Right lung (tissue), 5 donors: Measurements from ENCODE around the gene DLGAP1. TPM values are rescaled to one million over a fixed set of nuclear protein-coding genes. Genes with fewer than 3 reads are reported as not detected.

Source experiments
- DNase-seq, 2 donors: peaks; one replicate each; pipeline ENCODE4 v3.0.0-alpha.2; 2013
- polyA plus RNA-seq, 5 donors: library from polyadenylated mRNA; unstranded; fragments of 120-200 nt; gene quantifications; one replicate each; pipeline versions ENCODE4 v1.2.1 to v1.2.3, GENCODE V29; 2013; ENCODE audit warnings: inconsistent platforms in 1 of 5, low replicate concordance in 1 of 5; ENCODE audit not compliant: insufficient read length in 5 of 5, insufficient read depth in 1 of 5

DLGAP1 gene
- polyA plus RNA-seq, 5 donors: 1.0 to 3.2 (median 2.0) TPM

DNA sequence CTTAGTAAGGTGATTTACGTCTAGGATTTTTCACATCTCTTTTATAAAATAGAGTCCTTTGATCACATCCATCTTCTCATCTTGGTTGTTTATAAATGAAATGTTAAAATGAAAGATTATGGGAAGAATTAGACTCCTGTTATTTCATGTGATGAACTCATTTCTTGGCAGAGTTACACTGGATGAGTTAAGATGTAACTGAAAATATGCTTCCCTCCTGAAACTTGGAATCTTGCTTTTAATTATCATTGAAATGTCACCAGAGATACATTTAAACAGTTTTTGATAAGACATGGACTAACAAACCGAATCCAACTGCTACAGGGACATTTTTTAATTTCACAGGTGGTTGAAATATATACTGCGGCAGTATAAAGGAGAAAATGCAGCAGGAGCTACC, 274.0 kb downstream of the DLGAP1 start:
- DNase-seq: no peak

DNA sequence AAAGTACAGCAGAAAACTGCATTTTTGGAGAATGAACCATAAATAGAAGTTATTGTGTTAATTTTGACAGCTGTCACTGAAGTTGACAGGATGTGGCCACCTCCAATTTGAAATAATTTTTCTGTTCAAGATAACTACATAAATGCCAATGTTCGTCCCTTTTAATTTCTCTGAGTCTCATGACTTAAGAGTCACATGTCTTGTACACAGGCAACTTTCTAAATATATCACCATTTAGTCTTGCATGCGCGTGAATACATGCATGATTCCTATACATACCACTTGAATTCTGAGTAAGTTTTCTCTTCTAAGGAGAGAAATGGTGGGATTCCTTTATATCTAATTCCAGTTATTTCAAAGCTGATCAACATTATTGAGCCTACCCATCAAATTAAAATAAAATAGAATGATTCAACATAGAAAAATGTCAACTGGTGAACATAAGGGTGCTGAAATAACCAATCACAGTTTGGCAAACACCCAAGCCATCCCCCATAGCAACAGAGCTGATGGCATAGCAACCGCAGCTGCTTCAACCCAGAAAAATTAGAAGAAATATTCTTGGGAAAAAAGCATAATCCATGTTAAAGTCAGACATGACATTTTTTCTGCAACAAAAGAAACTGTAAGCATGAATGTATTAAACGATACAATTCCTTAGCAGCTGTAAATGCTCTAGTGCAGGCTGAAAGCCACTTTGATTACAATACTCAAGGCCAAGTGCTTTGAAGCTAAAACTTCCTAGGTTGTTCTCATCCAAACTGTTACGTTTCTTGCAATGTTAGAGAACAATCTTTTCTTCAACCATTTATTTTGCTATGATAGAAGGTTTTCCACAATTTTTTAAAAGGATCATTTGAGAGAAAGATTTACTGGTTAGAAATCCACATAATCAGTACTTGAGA, 282.7 kb downstream of the DLGAP1 start:
- DNase-seq: peak in 1 of 2 donors; percentile 3

DNA sequence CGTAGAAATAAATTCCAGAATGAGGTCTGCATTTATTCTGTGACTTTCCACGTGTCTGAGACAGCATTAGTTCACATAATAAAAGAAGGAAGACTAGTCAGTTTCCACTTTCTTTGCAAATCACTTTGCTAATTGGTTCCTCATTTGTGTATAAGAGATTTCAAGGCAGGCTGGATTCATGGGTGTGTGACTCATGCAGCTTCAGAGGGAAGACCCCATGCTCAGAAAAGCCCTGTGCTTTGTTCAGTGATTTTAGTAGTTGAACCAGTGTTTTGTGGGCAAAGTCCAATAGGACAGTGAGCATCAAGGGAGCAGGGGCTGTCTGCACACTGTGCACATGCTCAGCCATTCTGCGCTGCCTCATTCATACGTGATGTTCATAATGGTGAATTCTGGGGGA, 297.8 kb downstream of the DLGAP1 start:
- no peak for DNase-seq

DNA sequence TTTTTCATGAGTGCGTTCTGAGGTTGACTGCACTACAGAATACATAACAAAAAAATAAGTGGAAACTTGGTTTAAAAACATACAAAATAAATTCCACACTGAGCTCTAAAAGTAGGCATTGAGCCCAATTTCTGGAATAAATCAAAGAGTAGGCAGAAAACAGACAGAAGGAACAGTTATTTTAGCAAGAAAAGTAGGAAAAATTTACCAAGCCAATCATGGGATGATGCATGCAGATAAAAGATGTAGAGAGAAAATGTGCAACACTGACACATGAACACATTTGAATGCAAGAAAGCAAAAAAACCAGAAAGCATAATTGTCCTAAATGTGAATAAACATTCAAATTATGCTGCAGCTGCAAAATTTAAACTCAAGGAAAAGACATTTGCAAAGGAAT, 308.3 kb downstream of the DLGAP1 start:
- DNase-seq: no peak

DNA sequence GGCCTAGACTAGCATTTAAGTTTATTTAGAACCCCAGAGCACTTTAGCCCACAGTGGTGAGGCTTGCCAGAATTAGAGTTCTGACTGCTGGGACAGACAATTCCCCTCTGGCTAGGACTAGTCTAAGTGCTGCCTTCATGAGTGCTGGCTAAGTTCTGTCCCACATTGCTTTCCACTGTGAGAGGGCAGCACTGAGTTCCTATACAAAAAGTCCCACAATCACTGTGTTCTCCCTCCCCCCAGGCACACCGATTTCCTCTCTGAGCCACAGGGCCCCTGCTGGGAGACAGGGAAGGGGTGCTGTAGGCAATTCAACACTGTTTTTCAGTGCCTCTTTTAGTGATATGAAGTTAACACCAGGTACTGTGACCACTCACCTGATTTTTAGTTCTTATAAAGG, 310.9 kb downstream of the DLGAP1 start:
- DNase-seq: no peak

DNA sequence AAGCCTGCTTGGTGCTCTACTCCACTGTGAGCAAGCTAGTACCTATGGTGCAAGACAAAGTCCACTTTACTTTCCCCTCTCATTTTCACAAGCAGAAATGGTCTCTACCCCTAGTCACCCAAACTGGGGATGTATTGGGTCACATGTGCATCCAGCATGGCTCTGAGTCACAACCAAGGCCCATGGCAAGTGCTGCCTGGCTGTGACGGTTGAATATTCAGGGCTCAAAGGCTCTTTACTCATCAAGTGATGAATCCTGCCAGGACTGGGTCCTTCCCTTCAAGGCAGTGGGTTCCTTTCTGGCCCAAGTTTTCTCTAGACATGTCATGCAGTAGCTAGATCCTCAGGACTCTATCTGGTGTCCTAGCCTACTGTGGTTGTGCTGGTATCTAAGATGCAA, 311.5 kb downstream of the DLGAP1 start:
- no peak for DNase-seq

DNA sequence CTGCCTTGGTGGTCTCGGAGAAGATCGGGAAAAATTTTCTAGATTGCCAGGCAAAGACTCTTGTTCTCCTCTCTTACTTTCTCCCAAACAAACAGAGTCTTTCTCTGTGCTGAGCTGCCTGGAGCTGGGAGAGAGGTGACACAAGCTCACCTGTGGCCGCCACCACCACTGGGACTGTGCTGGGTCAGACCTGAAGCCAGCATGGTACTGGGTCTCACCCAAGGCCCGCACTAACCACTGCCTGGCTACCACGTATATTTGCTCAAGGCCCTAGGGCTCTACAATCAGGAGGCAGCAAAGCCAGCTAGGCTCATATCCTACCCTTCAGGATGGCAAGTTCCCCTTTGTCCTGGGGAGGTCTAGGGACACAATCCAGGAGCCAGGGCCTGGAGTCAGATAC, 312.2 kb downstream of the DLGAP1 start:
- DNase-seq: no peak

DNA sequence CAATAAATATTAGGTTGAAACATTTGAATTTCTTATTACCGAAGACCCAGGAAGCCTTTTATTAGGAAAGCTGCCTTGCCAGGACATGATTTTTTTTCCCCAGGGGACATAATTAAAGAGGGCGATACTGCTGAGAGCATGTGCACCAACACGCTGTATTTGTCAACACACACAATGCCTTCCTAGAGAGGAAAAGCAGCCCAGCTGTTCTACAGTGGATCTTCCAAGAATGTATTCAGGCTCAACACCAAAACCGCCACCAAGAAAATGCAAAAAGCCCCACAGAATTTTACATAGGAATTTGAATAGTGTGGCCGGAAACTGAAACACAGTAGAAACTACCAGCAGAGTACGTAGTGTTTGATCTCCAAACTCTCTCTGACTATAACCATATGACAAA, 320.4 kb downstream of the DLGAP1 start:
- DNase-seq: no peak

DNA sequence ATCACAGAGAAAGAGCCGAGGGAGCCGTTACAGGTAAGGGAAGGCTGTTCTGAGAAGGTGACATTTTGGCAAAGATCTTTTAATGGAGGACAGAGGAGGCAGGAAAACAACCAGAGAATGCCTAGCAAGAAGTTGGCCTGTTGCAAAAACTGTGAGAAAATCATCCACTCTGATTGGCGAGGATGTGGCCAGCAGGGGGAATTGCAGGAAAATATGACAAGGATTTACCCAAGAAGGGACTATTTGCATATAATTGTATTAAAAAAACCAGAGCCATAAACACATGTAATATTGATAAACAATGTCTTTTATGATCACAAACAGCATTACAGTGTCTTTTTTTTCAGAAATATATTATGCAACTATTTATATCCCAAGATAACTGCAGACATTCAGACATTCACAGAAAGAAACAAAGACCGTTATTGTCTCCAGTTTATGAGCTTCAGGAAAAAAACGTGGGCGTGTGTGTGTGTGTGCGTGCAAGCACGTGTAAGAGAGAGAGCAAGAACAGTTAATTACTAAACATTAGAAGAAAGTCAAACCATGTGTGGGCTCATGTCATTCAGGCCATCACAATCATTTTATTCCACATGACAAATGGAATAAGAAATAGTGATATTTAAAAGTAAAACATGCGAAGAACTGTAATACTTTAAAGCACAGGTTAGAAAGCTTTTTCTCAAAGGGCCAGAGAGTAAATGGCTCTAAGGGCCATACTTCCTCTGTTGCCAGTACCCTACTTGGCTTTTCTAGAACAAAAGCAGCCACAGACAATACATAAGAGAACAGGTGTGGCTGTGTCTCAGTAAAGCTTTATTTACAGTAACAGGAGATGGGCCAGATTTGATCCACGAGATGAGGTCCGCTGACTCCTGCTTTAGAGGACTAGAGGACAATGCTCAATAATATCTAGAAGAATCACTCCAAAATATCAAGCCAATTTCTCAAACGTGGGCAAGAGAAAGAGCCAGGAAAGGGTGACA, 324.1 kb downstream of the DLGAP1 start:
- DNase-seq: no peak

DNA sequence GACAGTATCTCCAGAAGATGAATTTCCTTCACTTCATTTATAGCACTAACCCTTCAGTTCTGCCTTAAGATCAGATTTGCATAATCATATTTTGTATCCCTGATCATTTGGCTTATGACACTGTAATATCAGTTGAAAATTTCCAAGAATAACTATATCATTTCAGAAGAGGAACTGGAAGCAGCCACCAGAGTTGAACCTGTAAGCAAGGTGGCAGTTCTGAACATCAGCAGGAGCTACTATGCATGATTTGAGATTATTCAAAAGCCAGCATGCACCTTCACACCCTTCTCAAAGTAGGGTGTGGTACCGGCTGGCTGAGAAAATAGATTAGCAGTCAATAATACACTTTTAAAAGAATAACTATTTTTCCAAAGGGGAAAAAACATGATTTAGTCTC, 328.2 kb downstream of the DLGAP1 start:
- DNase-seq: no peak

DNA sequence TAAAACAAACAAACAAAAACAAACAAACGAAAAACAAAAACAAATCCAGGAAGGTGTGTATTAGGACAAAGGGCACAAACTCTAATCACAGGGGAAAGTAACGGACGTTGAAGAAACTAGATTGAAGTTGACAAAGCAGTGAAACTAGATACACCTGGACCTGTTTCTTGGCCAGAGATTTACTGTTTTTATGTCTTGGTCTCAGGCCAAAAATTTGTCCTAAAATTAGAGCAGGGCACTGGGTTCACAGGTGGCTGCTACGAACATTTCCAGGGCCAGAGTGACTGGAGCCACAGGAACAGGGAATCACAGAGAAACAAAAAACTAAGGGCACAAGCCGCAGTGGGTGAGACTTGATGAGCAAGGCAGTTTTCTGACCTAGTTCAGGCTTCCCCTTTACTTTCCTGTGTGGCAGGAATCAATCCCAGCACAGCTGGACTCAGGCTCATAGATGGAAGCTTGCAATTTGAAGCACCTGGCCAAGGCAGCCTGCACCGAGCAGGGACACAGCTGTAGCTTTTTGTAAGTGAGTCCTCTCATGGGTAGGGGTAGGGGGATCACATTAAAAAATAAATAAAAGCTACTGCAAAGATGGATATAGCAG, 329.4 kb downstream of the DLGAP1 start:
- DNase-seq: no peak

DNA sequence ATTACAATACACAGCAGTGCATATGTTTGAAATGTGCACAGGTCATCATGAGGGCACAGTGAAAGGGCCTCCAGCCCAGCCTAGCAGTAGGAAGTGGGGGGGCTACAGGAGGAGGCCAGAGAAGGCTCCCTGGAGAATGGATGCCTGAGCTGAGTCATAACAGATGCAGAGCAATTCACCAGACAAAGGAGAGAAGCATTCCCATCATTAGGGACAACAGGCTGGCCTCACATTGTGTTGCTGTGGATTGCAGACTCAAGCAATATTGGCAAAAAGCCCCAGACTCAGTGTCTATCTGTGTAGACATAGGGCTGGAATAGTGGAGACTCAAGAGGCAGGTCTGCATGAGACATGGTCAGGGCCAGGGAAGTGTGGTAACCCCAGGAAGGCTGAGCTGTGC, 329.9 kb downstream of the DLGAP1 start:
- DNase-seq: no peak

DNA sequence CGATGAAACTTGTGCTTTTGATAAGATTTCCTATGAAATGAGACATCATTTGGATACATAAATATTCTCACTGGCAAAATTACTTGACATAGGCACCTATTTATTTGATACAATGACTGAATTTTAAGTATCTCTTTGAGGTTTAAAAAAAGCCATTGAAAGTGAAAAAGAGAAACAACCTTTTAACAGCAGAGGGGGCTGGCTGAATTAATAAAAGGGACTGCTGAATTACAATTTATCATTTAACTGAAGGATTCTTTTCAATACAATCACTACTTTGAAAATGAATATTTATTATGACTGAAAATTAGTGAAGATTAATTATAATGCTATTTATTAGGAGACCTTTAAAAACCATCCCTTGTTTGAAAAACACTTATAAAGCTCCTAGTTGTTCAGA, 335.3 kb downstream of the DLGAP1 start:
- no peak for DNase-seq

DNA sequence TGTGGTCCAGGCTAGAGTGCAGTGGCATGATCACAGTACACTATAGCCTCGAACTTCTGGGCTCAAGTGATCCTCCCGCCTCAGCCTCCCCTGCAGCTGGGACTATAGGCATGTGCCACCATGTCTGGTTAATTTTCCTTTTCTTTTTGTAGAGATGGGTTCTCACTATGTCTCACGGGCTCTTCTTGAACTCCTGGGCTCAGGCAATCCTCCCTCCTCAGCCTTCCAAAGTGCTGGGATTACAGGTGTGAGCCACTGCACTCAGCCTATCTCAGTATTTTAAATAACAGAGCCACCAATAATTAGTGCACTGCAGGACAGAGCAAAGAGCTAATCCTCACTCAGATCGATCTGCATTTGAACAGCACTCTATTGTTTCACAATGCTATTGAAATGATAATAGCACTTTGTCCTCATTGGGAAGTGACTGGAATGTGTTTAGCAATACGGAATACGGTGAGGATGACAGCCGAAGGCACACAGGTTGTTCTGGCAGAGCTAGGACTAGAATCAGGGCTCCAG, 335.9 kb downstream of the DLGAP1 start:
- DNase-seq: no peak

DNA sequence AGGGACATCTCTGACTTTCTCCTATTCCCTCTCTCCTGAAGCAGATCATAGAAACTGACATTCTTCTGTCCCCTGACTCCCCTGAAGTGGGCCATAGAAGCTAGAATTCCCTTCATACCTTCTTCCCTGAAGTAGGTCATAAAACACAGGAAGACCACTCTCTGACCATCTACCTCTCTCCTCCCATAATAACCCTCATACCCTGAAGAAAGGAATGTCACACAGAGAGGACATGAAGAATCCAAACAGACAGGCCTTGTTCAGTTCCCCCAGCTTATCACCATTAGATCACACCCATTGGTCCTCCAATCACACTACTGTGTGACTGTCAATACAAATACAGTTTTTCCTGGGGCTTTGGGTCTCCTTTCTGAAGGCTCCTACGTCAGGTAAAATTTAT, 347.1 kb downstream of the DLGAP1 start:
- no peak for DNase-seq

DNA sequence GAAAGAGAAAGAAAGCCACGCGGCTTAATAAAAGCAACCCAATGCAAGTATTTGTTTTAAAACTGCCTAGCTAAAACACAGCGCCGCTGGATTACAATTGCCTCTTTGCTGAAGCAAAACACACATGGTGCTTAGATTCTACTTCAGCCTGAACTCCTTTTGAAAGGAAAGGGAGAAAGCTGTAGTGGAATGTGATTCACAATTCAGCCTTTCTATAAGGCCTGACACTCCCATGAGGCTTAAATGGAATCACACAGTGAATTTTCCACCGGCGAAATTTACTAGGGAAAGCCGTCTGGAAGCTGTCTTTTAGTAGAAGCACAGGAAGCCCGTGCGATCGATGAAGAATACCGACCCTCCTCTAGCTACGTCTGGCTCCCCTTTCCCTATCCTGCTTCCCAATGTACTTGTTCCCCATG, 348.0 kb downstream of the DLGAP1 start:
- DNase-seq: no peak

DNA sequence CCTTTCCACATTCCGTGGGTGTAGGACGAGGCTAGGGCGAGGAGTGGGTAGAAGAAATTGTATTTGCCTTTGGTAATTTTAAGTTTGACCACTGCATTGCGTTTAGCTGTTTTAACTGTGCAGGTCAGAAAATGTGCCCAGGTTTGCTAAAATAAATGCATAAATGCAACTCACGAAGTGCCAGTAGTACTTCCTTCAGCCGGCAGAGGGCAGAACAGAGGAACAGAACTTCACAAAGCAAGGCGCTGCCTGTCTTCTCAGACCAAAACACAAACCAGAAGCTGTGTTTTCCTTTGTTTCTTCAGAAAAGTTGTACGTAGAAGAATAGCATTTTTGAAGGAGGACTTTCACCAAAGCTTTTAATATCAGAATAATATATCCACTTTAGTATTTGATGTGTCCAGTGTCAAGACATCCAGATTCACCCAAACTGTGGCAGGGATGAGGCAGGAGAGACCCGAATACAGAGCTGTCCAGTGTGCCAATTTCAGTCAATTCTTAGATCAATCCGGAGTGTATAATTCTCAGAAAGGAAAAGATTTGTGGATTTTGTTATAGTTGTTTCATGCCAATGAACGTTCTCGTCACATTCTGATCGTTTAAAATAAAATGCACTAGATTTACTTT, 348.6 kb downstream of the DLGAP1 start:
- peak; percentile 34 to 50 for DNase-seq

DNA sequence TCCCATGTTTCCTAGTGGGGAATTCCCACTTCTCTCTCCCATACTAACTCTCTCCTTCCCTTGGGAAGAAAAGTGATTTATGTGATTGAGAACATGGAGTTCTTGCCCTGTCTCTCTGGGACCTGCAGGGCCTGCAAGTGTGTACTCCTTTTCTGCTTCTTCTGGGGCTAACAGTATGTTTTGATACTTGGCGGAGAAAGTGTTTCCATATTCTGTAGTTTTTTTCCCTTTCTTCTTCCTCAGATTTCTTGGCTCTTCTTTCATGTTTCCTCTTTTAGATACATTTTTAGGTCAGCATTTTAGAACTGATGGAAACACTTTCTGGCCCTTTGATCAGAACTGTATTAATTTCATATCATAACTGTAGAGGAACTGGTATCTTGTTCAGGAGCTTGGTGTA, 352.2 kb downstream of the DLGAP1 start:
- DNase-seq: no peak

DNA sequence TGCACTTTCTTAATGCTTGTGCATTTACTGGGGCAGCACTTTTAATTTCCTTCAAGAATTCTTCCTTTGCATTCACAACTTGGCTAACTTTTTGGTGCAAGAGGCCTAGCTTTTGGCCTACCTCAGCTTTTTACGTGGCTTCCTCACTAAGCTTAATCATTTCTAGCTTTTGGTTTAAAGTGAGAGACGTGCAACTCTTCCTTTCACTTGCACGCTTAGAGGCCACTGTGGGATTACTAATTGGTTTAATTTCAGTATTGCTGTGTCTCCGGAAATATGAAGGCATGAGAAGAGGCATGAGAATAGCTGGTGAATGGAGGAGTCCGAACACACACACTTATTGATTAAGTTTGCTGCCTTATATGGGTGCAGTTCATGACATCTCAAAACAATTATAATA, 354.1 kb downstream of the DLGAP1 start:
- no peak for DNase-seq

DNA sequence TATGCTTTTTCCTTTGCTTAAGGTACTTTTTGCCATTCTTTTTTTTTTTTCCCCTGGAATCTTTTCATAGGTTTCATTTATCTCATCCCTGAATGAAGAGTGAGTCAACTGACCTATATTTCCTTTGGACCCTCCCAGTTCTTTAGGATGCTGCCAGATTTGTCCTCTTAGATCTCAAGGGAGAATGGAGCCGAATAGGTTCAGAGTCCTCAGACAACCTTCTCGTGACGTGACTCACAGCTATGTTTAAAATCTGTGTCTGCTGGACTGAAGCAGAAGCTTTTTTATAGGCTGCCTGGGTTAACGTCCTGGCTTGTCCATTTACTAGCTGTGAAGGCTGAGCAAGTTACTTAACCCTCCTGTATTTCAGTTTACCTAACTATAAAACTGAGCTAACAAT, 358.6 kb downstream of the DLGAP1 start:
- no peak for DNase-seq

DNA sequence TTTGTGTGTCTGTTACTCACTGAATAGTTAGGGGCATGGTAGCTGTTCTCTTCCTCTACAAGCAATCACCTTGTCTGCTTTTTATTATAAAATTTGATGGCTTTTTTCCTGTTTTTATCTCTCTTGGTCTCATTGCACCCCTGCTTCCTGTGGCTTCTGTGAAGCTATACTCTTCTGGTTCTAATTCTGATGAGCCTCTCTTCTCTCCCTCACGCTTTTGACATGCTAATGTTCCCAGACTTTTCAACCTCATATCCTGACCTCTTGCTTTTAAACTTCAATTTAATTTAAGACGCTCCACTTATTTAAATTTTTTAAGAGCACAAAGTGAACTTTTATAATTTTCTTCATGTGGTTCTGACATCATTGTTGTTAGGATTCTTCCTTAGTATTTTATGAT, 361.4 kb downstream of the DLGAP1 start:
- DNase-seq: no peak
